BJ (cell line): ENCODE results near the gene TEX28. TPM values are rescaled to one million over a fixed set of nuclear protein-coding genes. Genes with fewer than 3 reads are reported as not detected.
"Not testable (repeated sequence)": the region's sequence is repeated elsewhere in the genome, so short reads cannot be mapped to it uniquely, and the experiment has no call there.

ENCODE experiments used
- CTCF ChIA-PET: fragments of 350-600 bp; formaldehyde crosslinking; extraction: SDS; loops from one replicate; lab custom pipeline; 2021; ENCODE audit warnings: antibody characterized with exemption, inconsistent platforms; lab: Yijun Ruan, JAX
- POLR2A ChIA-PET: fragments of 300-600 bp; sonication (Branson Sonifier 250); formaldehyde crosslinking; extraction: SDS; loops from one replicate; lab custom pipeline; 2021; ENCODE audit warnings: antibody characterized with exemption; lab: Charles Lee
- DNase-seq: peaks from one replicate; pipeline ENCODE4 v3.0.0-alpha.2; 2011; ENCODE audit warnings: low read depth
- H3K27me3 ChIP-seq: 2 replicates; pipeline ENCODE4 v1.6.0; 2011; ENCODE audit warnings: low read length; ENCODE audit not compliant: control insufficient read depth, insufficient read depth
- H3K36me3 ChIP-seq: 2 replicates; pipeline ENCODE4 v1.5.1; 2011; ENCODE audit warnings: low read length; ENCODE audit not compliant: control insufficient read depth, insufficient read depth
- H3K4me3 ChIP-seq: 2 replicates; pipeline ENCODE4 v1.5.1; 2011; ENCODE audit warnings: low read depth, mild to moderate bottlenecking, control low read depth, low read length
- CTCF ChIP-seq: IDR thresholded peaks from 2 replicates; pipeline ENCODE4 v1.5.1; 2011; ENCODE audit warnings: low read depth, mild to moderate bottlenecking, control low read depth, inconsistent platforms, low read length, moderate library complexity; ENCODE audit not compliant: insufficient read depth
- polyA plus RNA-seq: library from polyadenylated mRNA; depleted of rRNA; stranded (reverse); fragments of >200 nt; gene quantifications from 2 replicates; pipeline ENCODE4 v1.2.3, GENCODE V29; 2011

TEX28 gene
- polyA plus RNA-seq, 1 experiment = not detected

- Histone ChIP-seq H3K36me3 (no peaks in the 10 kb centered on the region), H3K27me3 (no peaks in the 10 kb centered on the region), H3K4me3 (no peak overlapping the region)
- DNase-seq = no peak
- ChIA-PET POLR2A (no interaction called here), CTCF (interaction anchor here (0.9 kb wide), 1 partner anchor 12 kb away, joined by 3 read pairs; no protein-coding TSS in a partner anchor)
- no peak for TF ChIP-seq CTCF
Measured at GRCh38 chrX:154305541-154306205, 10.7 kb upstream of the TEX28 start.

GRCh38 chrX:154304846-154305245 lies 9.9 kb upstream of the TEX28 start:
- ChIA-PET POLR2A (no interaction called here), CTCF (interaction anchor here (0.9 kb wide), 1 partner anchor 13 kb away, joined by 3 read pairs; no protein-coding TSS in a partner anchor)
- no peak for TF ChIP-seq CTCF
- Histone ChIP-seq H3K4me3 (no peak overlapping the region), H3K36me3 (no peaks in the 10 kb centered on the region), H3K27me3 (no peaks in the 10 kb centered on the region)
- DNase-seq = no peak

- H3K36me3 ChIP-seq = no peaks in the 10 kb centered on the region
- no peak overlapping the region for H3K4me3 ChIP-seq
- POLR2A ChIA-PET = no interaction called here
- CTCF ChIA-PET = no interaction called here
- DNase-seq = no peak
- no peaks in the 10 kb centered on the region for H3K27me3 ChIP-seq
- no peak for TF ChIP-seq CTCF
Measured at GRCh38 chrX:154303476-154303875, 8.6 kb upstream of the TEX28 start.

GRCh38 chrX:154302998-154303397 lies 8.1 kb upstream of the TEX28 start:
- H3K4me3 ChIP-seq, CTCF ChIA-PET, POLR2A ChIA-PET: not testable (repeated sequence)

GRCh38 chrX:154300816-154301215 lies 5.9 kb upstream of the TEX28 start:
- Histone ChIP-seq H3K27me3 (no peaks in the 10 kb centered on the region), H3K4me3 (no peak overlapping the region), H3K36me3 (no peaks in the 10 kb centered on the region)
- DNase-seq = no peak
- POLR2A ChIA-PET = no interaction called here
- CTCF ChIA-PET = no interaction called here
- TF ChIP-seq CTCF = no peak

More at GRCh38 chrX:154302998-154303397, 8.1 kb upstream of the TEX28 start:
- DNase-seq, H3K36me3 ChIP-seq, H3K27me3 ChIP-seq: not testable (repeated sequence)

- no peak overlapping the region for H3K4me3 ChIP-seq
- DNase-seq = no peak
- no peak for TF ChIP-seq CTCF
- ChIA-PET CTCF (interaction anchor here (1.2 kb wide), 1 partner anchor 9 kb away, joined by 3 read pairs; no protein-coding TSS in a partner anchor), POLR2A (no interaction called here)
- no peaks in the 10 kb centered on the region for H3K27me3 ChIP-seq
- no peaks in the 10 kb centered on the region for H3K36me3 ChIP-seq
Measured at GRCh38 chrX:154298312-154298711, 3.4 kb upstream of the TEX28 start.
